ENCODE data around the gene BCL2L14. TPM values are rescaled to one million over a fixed set of nuclear protein-coding genes. Genes with fewer than 3 reads are reported as not detected.

The BCL2L14 gene
- total RNA-seq, 1 donor from 2014 or later = not detected

GRCh38 chr12:12147111-12147510, 76.4 kb downstream of the BCL2L14 start:
- Mint-ChIP-seq H3K27ac (no peak overlapping the region), H3K4me3 (no peak overlapping the region), H3K4me1 (no peaks in the 10 kb centered on the region), H3K9me3 (no peaks in the 10 kb centered on the region), H3K36me3 (peaks cover 43% of the 10 kb centered on the region), H3K27me3 (ENCODE audit: low read depth) (no peaks in the 10 kb centered on the region)
- DNase-seq (ENCODE audit: low spot score in 2 of 2, unreplicated experiment in 2 of 2) = no peak
- no peak for TF ChIP-seq CTCF (IDR thresholded peaks at IDR 0.05; ENCODE audit: unreplicated experiment)

Small RNA genes lying within 50 kb of the gene (microRNA-seq; reads per million reads assigned to microRNA genes)
- not detected for gene MIR1244-4

Other genes starting within 250 kb of the BCL2L14 start
- gene LRP6, start 196.1 kb downstream of the BCL2L14 start, total RNA-seq = 72.9 to 77.4 TPM (median 75.3 TPM) in 3 replicates